Activated CD4-positive, alpha-beta T cell treated with anti-CD3 and anti-CD28 coated beads, Interleukin-10, Interleukin-2, amounts not matched to agents 100 ng/mL and 50 ng/mL, durations not matched to agents 16 hours and 8 hours (primary cell): ENCODE data around the gene ABLIM1.

Experiments used
- DNase-seq: peaks from one replicate; pipeline ENCODE4 v3.0.0-alpha.2; 2020

Gene ABLIM1

DNA sequence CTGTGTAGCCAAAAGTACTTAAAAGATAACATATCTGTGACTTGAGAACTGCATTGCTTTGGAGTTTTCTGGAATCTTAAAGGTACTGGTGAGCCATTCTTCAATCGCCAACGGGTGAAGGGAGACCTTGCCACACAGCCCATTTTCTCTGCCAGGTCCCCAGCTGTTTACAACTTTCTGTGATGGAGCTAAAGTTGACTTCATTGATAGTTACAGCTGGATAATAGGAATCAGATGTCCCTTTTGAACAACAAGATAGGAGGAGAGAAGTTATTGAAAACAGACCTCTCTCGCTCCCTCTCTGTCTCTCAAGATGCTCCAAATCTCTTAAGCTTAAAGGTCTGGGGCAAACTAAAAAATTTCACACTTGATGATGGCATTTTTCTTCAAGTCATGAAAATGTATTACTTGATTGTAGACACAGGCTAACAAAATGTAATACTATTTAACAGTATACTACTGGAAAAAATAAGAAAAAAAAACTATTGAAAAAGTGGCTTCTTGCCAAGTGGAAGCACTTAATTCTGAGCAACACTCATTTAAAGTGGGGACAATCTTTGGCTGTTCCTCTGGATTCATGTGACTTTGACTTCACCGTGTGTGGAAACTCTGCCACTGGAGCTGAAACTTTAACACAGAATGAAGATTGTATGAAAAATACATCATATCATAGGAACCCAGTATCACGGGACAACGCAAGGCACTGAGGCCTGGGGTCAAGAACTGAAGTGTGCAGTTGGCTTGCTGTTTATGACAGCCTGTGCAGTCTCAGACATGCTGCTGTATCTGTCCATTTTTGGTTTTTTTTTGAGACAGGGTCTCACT, 175.4 kb downstream of the ABLIM1 start:
- DNase-seq: no peak

DNA sequence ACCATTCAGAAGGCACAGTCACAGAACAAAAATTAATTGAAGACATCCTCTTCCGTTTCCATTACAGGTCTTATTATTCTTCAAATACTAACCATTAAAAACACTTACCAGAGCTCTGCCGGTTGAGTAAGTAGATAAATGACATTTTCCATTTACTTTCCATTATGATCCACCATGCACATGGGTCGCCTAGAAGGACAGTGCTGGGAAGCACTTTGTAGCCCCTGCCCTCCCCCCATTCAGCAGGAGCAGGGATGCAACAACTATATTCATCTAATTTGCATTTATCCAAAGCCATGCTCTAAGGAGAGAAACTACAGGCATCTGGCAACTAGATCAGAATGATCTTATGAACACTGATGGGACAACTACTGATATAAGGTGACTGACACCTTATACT, 177.0 kb downstream of the ABLIM1 start:
- DNase-seq: no peak

DNA sequence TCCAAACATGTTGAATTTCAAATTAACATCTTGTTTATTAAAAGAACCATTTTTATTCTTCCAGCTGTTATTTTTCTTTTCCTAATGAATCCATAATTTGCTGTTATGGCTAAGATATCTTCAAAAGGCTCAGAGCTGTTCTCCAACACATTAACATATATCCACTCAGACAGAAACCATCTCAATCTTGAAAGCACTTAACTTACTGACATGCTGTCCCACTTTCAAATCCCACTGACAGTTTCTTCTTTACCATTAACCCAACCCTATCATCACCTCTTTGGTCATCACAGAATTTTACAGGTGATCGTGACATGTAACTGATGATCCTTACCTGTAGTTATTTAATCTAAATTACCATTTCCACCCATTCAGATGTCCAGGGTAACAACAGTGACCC, 178.2 kb downstream of the ABLIM1 start:
- DNase-seq: no peak

DNA sequence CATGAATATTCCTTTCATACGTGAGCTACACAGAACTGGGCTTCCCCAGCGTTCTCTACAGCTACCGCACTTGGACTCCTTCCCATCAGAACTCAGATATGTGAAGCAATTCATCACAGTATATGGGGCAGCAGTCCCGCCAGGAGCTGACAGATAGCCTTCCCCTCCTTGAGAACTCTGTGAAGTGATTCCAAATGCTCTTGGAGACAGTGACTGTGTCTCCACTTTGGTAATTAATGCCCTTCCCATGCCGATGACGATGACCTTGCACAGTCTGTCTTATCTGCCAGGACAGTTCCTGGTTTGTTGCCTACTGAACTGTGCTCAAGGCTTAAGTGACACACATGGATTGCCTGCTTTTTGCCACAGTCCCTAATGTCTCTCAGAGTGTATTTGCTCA, 178.8 kb downstream of the ABLIM1 start:
- no peak for DNase-seq

DNA sequence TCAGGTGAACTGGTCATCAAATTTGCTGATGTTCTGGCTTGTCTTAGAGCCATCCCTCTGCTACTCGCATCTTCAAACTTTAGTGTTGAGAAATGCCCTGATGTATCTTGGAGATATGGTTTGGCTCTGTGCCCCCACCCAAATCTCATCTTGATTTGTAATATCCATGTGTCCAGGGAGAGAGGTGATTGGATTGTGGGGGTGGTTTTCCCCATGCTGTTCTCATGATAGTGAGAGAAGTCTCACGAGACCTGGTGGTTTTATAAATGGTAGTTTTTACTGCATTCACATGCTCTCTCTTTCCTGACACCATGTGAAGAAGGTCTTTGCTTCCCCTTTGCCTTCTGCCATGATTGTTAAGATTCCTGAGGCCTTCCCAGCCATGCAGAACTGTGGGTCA, 179.8 kb downstream of the ABLIM1 start:
- DNase-seq: no peak

DNA sequence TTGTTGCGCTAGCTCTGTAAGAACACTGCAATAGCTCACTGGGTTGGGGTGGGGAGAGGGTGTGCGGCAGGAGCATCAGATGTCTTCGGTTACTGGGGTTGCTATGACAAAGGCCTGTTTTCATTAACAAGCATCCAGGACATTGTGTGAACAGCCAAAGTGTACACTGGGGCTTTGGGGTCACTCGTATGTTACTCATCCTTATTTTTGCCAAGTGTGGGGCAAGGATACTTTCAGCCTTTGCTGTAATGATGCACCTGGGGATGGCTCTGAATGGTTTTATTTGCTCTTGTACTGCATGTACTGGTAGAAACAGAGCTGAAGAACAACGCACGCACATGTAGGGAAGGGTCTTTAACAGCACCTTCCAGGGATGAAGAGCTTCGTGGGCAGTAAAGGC, 180.8 kb downstream of the ABLIM1 start:
- no peak for DNase-seq

DNA sequence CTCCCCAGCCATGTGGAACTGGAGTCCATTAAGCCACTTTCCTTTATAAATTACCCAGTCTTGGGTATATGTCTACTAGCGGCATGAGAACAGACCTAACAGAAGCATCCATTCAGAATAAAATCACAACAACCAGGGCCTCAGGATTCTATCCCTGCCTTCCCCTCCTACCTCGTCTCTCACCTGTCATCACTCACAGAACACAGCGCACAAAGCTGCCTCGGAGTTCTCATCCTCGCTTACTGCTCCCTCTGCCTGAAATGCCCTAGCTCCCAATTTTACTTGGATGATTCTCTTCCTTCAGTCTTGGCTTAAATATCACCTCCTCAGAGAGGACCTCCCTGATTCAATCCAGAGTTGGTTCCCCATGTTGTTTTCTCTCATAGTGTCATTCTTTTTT, 183.1 kb downstream of the ABLIM1 start:
- no peak for DNase-seq

DNA sequence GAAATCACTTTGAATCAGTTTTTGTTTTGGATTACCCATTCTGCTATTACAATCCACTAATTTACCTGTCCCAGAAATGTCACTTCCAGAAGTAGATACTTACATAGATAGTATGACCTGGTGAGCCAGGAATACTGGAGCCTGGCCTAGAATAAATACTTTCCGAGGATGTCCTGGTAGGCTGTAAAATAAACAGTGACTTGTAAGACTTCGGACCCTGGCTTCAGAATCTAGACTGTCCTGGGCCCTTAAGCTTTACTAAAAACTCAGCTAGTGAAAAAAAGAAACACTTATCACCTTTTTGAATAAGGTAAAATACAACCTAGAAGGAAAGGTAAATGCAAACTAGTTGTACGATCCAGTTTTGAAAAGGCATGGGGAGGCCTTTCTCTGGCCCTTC, 184.3 kb downstream of the ABLIM1 start:
- DNase-seq: no peak

DNA sequence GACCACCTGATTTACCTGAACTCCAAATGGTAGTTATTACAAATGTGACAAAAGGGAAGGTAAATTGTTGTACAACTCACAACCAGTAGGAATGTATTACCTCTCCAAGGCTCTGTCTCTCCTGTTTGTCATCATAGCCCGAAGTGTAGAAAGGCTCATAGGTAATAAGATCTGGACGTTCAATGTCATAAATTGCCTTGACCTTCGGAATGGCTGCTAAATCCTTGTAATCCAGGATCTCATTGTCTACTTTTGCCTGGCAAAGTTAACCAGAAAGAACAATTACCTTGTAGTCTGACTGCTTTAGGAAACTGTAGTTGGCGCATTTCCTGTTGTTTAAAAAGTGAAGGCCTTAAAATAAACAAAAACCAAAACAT, 185.2 kb downstream of the ABLIM1 start:
- DNase-seq: no peak

DNA sequence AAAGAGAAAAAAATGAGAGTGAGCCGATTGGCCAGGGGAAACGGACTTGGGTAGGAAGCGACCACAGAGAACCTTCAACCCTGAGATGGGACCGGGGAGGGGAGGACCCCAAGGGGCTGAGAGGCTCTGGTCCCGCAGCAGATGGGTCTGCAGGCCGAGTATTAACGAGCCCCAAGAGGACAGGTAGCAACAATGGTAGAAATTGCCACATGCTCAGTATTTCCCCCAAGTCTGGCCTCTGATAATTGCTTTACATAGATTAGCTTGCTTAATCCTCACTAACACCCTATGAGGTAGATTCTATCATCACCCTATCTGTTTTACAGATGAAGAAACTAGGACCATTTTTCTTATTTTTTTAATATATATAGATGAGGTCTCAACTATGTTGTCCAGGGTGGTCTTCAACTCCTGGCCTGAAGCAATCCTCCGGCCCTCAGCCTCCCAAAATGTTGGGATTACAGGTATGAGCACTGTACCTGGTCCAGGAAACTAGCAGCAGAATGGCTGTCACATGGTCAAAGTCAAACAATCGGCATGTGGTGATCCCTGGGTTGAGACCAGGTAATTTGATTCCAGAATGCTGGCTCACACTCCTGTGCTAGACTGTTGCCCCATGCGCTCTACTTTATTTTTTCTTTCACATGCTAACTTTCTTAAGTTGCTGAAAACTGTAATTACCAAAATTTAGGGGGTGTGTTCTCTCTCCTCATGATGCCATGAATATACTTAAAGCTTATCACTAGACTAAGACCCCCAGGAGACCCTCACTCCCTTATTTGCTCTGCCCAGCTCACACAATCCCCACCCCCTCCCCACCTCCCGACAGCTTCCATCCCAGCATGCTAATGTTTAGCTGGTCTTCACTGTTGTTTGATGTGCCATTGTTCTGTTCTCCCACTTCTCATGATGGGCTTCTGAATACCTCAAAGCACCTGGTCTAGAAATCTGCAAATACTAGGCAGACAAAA, 185.9 kb downstream of the ABLIM1 start:
- no peak for DNase-seq

DNA sequence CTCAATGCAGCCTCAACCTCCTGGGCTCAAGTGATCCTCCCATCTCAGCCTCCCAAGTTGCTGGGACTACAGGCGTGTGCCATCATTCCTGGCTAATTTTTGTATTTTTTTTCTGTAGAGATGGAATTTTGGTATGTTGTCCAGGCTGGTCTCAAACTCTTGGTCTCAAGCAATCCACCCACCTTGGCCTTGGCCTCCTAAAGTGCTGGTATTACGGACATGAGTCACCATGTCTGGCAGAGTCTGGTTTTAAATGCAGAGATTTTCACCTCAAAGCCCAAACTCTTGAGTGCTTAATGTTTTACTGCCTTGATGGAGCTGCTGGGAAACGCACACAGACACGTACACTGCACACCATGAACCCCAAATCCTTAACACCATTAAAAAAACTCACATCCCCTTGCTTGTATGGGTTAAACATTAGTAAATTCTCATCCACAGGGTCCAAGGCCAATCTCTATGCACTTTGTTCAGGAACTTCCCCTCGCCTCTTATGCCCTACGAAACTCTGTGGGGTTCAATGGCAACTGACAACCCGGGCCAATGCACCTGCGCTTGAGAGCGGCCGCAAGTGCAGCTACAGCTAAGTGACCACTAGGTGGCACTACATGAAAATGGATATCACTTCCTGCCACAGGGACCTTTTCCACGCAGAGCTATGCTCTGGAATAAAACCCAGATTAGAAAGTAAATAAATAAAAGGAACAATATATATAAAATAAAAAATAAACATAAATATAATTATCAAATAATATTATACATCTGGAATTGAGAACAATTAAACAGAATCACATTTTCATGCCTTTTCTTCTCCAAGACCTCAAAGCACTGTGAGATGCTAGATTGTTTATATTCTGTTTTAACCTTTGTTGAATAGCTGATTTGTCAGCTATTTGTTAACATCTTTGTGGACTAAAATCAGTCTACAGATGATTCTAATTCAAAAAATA, 186.8 kb downstream of the ABLIM1 start:
- peak; percentile 76 for DNase-seq

DNA sequence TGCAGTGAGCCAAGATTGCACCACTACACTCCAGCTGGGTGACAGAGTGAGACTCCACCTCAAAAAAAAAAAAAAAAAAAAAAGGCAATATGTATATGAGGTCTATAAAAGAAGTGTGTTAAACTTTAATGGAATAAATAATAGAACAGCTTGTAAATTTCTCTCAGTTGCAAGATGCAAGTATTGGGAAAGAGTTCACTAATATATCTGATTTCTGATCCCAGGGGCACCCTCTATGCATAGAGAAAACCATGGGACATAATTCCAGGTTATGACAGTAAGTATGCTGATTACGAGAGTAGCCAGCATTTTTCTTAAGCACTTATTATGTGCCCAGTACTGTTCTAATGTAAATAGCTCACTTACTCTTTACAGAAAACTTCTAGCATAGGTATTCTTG, 187.7 kb downstream of the ABLIM1 start:
- DNase-seq: no peak

DNA sequence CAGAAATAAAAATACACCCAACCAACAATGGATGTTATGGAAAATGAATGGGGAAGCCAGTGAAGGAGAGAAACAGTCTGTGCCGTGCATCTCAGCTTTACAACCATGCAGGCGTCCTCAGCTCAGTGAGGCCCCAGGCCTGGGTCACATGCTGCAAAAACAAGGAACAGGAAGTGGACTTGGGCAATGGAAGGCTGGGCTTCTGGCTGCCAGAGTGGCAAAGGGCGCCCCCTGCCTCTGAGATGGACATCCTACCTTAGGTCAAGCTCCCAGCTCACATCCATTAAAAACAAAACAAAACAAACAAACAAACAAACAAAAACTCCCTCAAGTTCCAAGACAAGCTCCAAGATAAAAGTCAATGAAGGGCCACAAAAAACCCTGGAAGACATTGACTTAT, 199.1 kb downstream of the ABLIM1 start:
- DNase-seq: peak; percentile 38

DNA sequence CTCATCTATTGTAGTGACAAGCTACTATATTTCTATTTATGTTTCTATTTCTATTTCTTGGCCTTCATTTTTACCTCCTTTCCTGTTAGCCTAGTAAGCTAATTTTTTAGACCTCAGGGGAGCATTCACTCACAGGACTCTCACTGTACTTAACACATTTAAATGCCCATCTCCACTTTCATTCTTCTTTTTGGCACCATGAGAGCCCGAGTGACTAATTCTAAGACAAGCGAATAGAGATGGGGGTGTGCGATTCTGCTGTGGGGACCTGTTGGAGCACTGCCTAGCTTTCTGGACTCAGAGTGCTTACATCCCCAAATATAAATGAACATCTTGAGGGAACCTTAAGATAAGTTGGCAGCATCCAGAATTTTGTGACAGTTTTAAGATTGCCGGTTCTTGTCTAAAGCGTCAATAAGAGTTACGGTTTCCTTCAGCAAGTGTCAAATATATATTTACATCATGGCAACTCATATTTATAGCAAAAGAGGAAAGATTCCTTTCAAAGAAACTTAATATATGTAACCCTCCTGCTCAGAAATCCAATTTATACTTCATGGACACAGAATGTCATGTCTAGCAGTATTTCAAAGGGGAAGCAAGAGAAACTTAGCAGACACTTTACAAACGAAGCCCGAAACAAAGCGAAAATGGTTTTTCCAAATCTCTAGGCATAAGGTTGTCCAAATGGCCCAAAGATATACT, 199.7 kb downstream of the ABLIM1 start:
- no peak for DNase-seq

DNA sequence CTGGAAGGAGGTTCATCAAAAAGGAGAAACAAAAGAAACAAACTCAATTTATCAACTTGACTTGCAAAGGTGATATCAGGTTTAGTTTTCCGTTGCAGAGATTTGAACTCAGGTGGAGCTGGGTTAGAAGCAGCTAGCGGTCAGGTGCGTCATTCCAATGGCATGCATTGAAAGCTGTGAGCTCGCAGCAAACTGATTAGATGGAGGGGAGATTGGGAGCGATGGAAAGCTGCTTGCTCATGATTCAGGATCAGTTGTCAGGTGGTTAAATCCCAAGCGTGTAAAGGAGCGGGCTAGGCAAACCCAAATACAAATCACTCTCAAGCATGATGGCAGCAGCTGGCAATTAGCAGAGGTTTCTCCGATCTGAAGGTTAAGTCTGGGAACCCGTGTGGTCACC, 204.5 kb downstream of the ABLIM1 start:
- DNase-seq: no peak

DNA sequence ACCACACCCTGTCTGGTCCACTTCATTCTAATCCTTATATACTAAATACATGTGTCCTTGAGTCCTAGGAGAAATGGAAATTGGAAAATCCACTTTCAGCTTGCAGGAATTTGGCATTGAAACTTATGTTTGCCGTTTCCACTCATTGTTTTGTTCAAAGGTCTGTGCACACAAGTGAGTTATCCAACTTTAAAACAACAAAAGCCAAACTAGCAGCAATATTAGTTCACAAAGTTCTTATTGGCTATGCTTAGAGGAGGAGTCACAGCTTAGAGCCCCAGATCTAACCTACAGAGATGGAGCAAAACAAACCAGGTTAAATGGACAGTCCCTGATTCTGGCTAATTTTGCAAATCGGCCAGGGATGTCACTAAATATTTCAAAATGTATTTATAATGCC, 209.2 kb downstream of the ABLIM1 start:
- DNase-seq: no peak

DNA sequence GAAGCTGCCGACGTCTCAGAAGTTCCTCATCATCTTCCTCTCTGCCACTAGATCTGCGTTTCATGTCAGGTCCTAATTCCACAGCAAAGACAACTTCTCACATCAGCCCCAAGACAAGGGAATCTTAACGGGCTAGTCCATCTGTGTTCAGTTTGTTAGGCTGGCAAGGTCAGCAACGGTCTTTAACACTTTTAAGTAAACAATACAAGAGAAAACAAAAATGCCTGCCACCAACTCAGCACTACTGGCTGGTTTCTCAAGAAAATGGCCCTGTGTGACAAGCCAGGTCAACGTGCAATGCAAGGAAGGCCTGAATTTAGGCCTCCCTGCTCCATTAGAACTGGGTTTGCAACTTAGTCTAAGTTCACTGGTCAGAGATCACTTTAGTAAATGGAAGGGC, 212.7 kb downstream of the ABLIM1 start:
- no peak for DNase-seq

DNA sequence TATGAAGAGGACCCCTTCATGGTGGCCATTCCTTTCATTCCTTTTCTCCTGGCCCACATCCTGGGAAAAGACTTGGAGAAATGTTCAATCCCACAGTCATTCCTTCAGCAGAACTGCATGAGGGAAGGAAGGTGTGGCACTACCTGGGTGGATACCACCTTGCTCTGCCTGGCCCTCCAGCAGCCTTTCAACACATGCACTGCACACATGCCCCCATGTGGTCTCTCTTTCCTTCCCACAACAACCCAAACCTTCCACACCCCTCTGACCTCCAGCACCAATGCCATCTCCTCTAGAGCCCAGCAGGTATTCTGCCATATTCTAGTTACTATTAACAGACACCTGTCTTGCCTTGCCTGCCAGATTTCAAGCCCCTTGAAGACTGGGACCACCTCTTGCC, 213.3 kb downstream of the ABLIM1 start:
- DNase-seq: no peak

DNA sequence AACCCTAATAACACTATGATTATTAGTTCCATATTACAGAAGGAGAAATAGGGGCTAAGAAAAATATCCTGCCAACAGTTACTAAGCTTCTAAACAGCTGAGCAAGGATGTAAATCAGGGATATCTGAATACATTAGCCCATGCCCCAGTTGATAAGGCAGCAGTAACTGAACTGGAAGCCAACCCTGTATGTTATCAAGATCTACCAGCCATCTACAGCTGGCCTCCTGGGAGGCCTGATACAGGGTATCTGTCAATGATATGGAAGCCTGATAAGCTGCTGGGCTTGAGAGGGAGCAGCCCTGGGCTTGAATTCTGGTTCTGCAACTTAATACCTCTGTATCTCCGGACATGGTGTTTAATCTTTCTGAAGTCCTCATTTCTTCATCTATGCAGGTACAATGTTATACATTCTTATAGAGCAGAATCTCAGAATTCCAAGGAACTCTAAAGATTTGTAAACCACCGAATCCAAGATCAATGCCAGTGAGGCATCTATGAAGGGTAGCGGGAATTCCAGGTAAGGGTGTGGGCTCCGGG, 215.9 kb downstream of the ABLIM1 start:
- DNase-seq: no peak

DNA sequence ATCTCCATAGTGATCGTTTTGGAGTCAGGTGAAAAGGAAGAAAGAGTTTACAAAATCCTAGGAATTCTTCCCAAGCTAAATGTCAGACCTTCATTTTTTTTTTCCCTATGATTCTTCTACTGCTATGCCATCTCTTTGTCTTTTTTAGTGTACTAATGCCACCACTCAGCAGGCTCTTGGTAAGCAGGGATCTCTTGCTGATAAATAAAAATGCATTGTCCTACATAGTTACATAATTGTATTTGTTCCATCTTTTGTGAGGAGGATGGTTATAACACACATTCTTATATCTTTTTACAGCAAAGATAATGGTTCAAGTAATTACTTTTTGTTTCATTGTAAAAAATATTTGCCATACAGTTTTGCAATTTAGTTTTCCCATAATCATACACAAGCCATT, 217.0 kb downstream of the ABLIM1 start:
- no peak for DNase-seq

DNA sequence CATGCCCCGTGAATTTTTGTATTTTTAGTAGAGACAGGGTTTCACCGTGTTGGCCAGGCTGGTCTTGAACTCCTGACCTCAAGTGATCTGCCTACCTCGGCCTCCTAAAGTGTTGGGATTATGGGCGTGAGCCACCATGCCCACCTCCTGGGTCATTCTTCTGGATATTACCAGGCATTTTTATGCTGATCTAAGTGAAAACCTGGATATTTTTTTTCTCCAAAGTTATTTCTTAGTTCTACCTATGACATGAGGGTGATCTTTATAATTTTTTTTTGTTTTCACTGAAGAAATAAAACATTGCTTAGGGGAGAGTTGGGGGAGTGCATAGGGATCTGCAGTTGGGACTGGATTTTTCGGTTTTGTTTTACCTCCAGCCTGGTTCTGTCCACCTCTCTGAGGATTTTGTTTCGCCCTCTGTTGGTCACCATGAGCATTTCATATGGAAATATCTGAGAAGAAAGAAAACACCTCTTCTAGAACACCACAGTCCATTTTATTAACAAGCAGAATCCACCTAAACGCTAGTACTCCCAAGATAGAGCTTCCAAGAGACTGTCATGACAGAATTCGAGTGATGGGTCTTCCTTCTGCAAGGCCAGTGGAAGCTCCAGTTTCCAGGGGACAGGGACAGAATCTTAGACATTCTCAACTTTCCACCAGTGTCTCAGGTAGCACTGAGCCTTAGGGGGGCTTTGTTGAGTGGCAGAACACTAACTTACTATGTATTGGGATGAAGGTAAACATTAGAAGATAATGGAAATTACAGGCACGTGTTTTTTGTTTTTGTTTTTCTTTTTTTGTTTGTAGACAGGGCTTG, 220.4 kb downstream of the ABLIM1 start:
- DNase-seq: peak; percentile 6
